ENCODE results near the gene SLC16A4. TPM values are rescaled to one million over a fixed set of nuclear protein-coding genes. Genes with fewer than 3 reads are reported as not detected.
"Not testable (repeated sequence)": the region's sequence is repeated elsewhere in the genome, so short reads cannot be mapped to it uniquely, and the experiment has no call there.

The SLC16A4 gene
- total RNA-seq, 1 donor, result 76.0 TPM

DNA sequence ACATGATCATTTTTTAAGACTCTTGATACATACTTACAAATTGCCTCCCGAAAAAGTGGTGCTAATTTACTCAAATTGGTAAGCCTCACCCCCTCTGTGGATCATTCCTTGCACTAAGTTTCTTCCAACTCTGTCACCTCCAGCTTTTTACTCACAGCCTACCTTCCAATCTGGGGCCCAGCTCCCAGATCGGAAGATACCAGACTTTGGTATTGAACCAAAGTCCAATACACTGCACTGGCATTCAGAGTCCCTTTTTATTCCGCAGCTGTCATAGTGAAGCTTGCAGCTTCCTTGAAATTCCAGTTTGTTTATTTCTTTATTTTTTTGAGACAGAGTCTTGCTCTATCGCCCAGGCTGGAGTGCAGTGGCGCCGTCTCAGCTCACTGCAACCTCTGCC is 18.5 kb upstream of the SLC16A4 start:
- no peak overlapping the region for H3K27ac ChIP-seq (ENCODE audit: low read depth, low read length)
- H3K9me3 ChIP-seq (ENCODE audit: low read depth, low read length), result no peaks in the 10 kb centered on the region
- no peaks in the 10 kb centered on the region for H3K27me3 ChIP-seq (ENCODE audit: insufficient read depth, low read length)
- no peak overlapping the region for H2AFZ ChIP-seq (ENCODE audit: low read length)
- no peak overlapping the region for H3K4me2 ChIP-seq (ENCODE audit: insufficient read depth, low read length)
- TF ChIP-seq CTCF (IDR thresholded peaks at IDR 0.05; ENCODE audit: extremely low read depth, low read depth, low read length), result no peak
- peaks cover 2% of the 10 kb centered on the region for H4K20me1 ChIP-seq (ENCODE audit: insufficient read depth, low read length)
- no peak for DNase-seq (ENCODE audit: insufficient read length, low spot score, missing footprints)
- H3K4me1 ChIP-seq (ENCODE audit: insufficient read depth, low read length), result peaks cover 13% of the 10 kb centered on the region
- H3K36me3 ChIP-seq (ENCODE audit: insufficient read depth, low read length), result peaks cover 7% of the 10 kb centered on the region
- H3K79me2 ChIP-seq (ENCODE audit: insufficient read depth, low read length), result peaks cover 25% of the 10 kb centered on the region
- no peak overlapping the region for H3K4me3 ChIP-seq (ENCODE audit: insufficient read depth, low read length)

DNA sequence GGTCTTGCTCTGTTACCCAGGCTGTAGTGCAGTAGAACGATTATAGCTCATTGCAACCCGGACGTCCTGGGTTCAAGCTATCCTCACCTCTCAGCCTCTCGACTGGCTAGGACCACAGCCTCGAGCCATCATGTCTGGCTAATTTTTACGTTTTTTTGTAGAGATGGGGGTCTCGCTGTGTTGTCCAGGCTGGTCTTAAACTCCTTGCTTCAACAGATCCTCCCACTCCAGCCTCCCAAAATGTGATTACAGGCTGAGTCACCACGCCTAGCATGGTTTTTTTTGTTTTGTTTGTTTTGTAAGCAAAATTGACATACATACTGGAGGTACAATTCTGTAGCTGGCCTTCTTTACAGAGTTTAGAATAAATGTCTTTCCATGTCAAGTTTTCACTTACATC is 17.7 kb upstream of the SLC16A4 start:
- H3K27me3 ChIP-seq (ENCODE audit: insufficient read depth, low read length), result no peaks in the 10 kb centered on the region
- peak overlapping the region; percentile 95 for H3K4me2 ChIP-seq (ENCODE audit: insufficient read depth, low read length)
- DNase-seq (ENCODE audit: insufficient read length, low spot score, missing footprints), result no peak
- peak overlapping the region; percentile 90 for H3K27ac ChIP-seq (ENCODE audit: low read depth, low read length)
- H4K20me1 ChIP-seq (ENCODE audit: insufficient read depth, low read length), result peaks cover 2% of the 10 kb centered on the region
- H3K4me3 ChIP-seq (ENCODE audit: insufficient read depth, low read length), result no peak overlapping the region
- H2AFZ ChIP-seq (ENCODE audit: low read length), result no peak overlapping the region
- TF ChIP-seq CTCF (IDR thresholded peaks at IDR 0.05; ENCODE audit: extremely low read depth, low read depth, low read length), result no peak
- H3K4me1 ChIP-seq (ENCODE audit: insufficient read depth, low read length), result peaks cover 13% of the 10 kb centered on the region
- peaks cover 25% of the 10 kb centered on the region for H3K79me2 ChIP-seq (ENCODE audit: insufficient read depth, low read length)
- H3K36me3 ChIP-seq (ENCODE audit: insufficient read depth, low read length), result peaks cover 15% of the 10 kb centered on the region
- H3K9me3 ChIP-seq (ENCODE audit: low read depth, low read length), result no peaks in the 10 kb centered on the region

GRCh38 chr1:110407260-110408210 is 16.7 kb upstream of the SLC16A4 start, which contains the start of gene LAMTOR5:
Gene LAMTOR5, minus strand, starts transcription at chr1:110407694. Its CDS starts 74 bp downstream, at chr1:110407620.
- peak within 1 kb of the TSS; percentile 90 for H3K27ac ChIP-seq (ENCODE audit: low read depth, low read length)
- peaks cover 24% of the 10 kb centered on the region for H3K36me3 ChIP-seq (ENCODE audit: insufficient read depth, low read length)
- TF ChIP-seq CTCF (IDR thresholded peaks at IDR 0.05; ENCODE audit: extremely low read depth, low read depth, low read length), result no peak
- H3K4me3 ChIP-seq (ENCODE audit: insufficient read depth, low read length), result peak within 1 kb of the TSS; percentile 95
- DNase-seq (ENCODE audit: insufficient read length, low spot score, missing footprints), result peak; percentile 93
- H3K4me2 ChIP-seq (ENCODE audit: insufficient read depth, low read length), result peak within 1 kb of the TSS; percentile 95
- peaks cover 2% of the 10 kb centered on the region for H4K20me1 ChIP-seq (ENCODE audit: insufficient read depth, low read length)
- no peaks in the 10 kb centered on the region for H3K9me3 ChIP-seq (ENCODE audit: low read depth, low read length)
- H2AFZ ChIP-seq (ENCODE audit: low read length), result peak within 1 kb of the TSS; percentile 95
- peaks cover 13% of the 10 kb centered on the region for H3K4me1 ChIP-seq (ENCODE audit: insufficient read depth, low read length)
- H3K79me2 ChIP-seq (ENCODE audit: insufficient read depth, low read length), result peaks cover 25% of the 10 kb centered on the region
- no peaks in the 10 kb centered on the region for H3K27me3 ChIP-seq (ENCODE audit: insufficient read depth, low read length)

DNA sequence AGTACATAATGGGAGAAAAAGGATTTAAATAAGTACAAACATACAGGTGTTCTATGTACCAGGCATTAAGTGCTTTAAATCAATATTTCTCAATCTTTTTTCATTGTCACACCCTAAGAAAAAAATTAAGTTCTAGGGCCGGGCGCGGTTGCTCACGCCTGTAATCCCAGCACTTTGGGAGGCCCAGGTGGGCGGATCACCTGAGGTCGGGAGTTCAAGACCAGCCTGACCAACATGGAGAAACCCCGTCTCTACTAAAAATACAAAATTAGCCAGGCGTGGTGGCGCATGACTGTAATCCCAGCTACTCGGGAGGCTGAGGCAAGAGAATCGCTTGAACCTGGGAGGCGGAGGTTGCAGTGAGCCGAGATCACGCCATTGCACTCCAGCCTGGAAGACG is 15.6 kb upstream of the SLC16A4 start:
- H3K4me3 ChIP-seq (ENCODE audit: insufficient read depth, low read length), result peak overlapping the region; percentile 95
- not testable (repeated sequence) for H3K27me3 ChIP-seq (ENCODE audit: insufficient read depth, low read length); H4K20me1 ChIP-seq (ENCODE audit: insufficient read depth, low read length); DNase-seq (ENCODE audit: insufficient read length, low spot score, missing footprints); H3K27ac ChIP-seq (ENCODE audit: low read depth, low read length); H3K9me3 ChIP-seq (ENCODE audit: low read depth, low read length); H2AFZ ChIP-seq (ENCODE audit: low read length)
- H3K36me3 ChIP-seq (ENCODE audit: insufficient read depth, low read length), result peaks cover 35% of the 10 kb centered on the region
- H3K4me2 ChIP-seq (ENCODE audit: insufficient read depth, low read length), result peak overlapping the region; percentile 95
- H3K4me1 ChIP-seq (ENCODE audit: insufficient read depth, low read length), result peaks cover 13% of the 10 kb centered on the region
- H3K79me2 ChIP-seq (ENCODE audit: insufficient read depth, low read length), result peaks cover 25% of the 10 kb centered on the region
